ENCODE measurements around the gene TFF1. TPM values are rescaled to one million over a fixed set of nuclear protein-coding genes. Genes with fewer than 3 reads are reported as not detected.
"Not testable (repeated sequence)": the region's sequence is repeated elsewhere in the genome, so short reads cannot be mapped to it uniquely, and the experiment has no call there.

The TFF1 gene
- total RNA-seq = not detected

GRCh38 chr21:42366292-42367010, at the start of gene TFF1:
Gene TFF1 (minus strand): TSS chr21:42366535. CDS start chr21:42366495, 40 bp downstream.
- no peak for DNase-seq

- DNase-seq = peak; percentile 91
These were observed 48.8 kb upstream of the TFF1 start for GRCh38 chr21:42414928-42415769.

GRCh38 chr21:42414553-42414927, 48.2 kb upstream of the TFF1 start:
- DNase-seq = no peak

- DNase-seq = no peak
These were observed 47.7 kb upstream of the TFF1 start for GRCh38 chr21:42414066-42414465.

- no peak for DNase-seq
These were observed 47.2 kb upstream of the TFF1 start for GRCh38 chr21:42413500-42413899.

- no peak for DNase-seq
These were observed 46.8 kb upstream of the TFF1 start for GRCh38 chr21:42413093-42413492.

GRCh38 chr21:42412636-42412933, 46.2 kb upstream of the TFF1 start:
- DNase-seq = no peak

- no peak for DNase-seq
These were observed 45.7 kb upstream of the TFF1 start for GRCh38 chr21:42411891-42412635.

- no peak for DNase-seq
These were observed 45.0 kb upstream of the TFF1 start for GRCh38 chr21:42411197-42411869.

GRCh38 chr21:42409366-42409765, 43.0 kb upstream of the TFF1 start:
- no peak for DNase-seq

GRCh38 chr21:42408718-42409117, 42.4 kb upstream of the TFF1 start:
- DNase-seq = not testable (repeated sequence)

- no peak for DNase-seq
These were observed 41.1 kb upstream of the TFF1 start for GRCh38 chr21:42407476-42407875.

- DNase-seq = no peak
These were observed 40.5 kb upstream of the TFF1 start for GRCh38 chr21:42406866-42407265.

- peak; percentile 35 for DNase-seq
These were observed 39.9 kb upstream of the TFF1 start for GRCh38 chr21:42406201-42406621.

GRCh38 chr21:42405064-42406013, 39.0 kb upstream of the TFF1 start:
- DNase-seq = no peak

GRCh38 chr21:42404539-42404938, 38.2 kb upstream of the TFF1 start:
- DNase-seq = no peak

GRCh38 chr21:42403611-42404231, 37.4 kb upstream of the TFF1 start, which contains the start of gene UBASH3A:
Gene UBASH3A (plus strand): TSS chr21:42403902. CDS start chr21:42403946, 44 bp downstream.
- peak; percentile 37 for DNase-seq

GRCh38 chr21:42401820-42402251, 35.5 kb upstream of the TFF1 start:
- DNase-seq = no peak

GRCh38 chr21:42401154-42401553, 34.8 kb upstream of the TFF1 start:
- DNase-seq = no peak

GRCh38 chr21:42400525-42400924, 34.2 kb upstream of the TFF1 start:
- no peak for DNase-seq

- no peak for DNase-seq
These were observed 32.2 kb upstream of the TFF1 start for GRCh38 chr21:42398436-42399028.
